NB4 (cell line): ENCODE measurements around the gene ZDHHC11.
"Not testable (repeated sequence)": the region's sequence is repeated elsewhere in the genome, so short reads cannot be mapped to it uniquely, and the experiment has no call there.

Experiments used
- DNase-seq: peaks from one replicate; pipeline ENCODE4 v3.0.0; 2010; ENCODE audit warnings: low read depth
- H3K4me3 ChIP-seq: one replicate; pipeline ENCODE4 v1.5.1; 2011; ENCODE audit warnings: mild to moderate bottlenecking, low read depth, low read length, moderate library complexity
- MYC ChIP-seq: IDR thresholded peaks from 2 replicates; pipeline ENCODE4 v1.6.1; 2011; ENCODE audit warnings: low read depth, low read length
- POLR2A ChIP-seq: IDR thresholded peaks from 2 replicates; pipeline ENCODE4 v1.6.1; 2011; ENCODE audit warnings: mild to moderate bottlenecking; ENCODE audit not compliant: insufficient read length; ENCODE audit errors: extremely low read depth
- TF ChIP-seq, protein P1 (sequence below): IDR thresholded peaks from 2 replicates; pipeline ENCODE4 v1.6.1; 2011; ENCODE audit warnings: low read depth, low read length
- TF ChIP-seq, protein P2 (sequence below): IDR thresholded peaks from one replicate; pipeline ENCODE4 v1.5.1; 2012; ENCODE audit warnings: low read depth, low read length

The ZDHHC11 gene

GRCh38 chr5:854217-854616, 3.4 kb upstream of the ZDHHC11 start:
- no peak for DNase-seq
- TF ChIP-seq MYC (no peak), POLR2A (no peak)
- TF ChIP-seq, protein P1, sequence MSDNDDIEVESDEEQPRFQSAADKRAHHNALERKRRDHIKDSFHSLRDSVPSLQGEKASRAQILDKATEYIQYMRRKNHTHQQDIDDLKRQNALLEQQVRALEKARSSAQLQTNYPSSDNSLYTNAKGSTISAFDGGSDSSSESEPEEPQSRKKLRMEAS = no peak
- TF ChIP-seq, protein P2, sequence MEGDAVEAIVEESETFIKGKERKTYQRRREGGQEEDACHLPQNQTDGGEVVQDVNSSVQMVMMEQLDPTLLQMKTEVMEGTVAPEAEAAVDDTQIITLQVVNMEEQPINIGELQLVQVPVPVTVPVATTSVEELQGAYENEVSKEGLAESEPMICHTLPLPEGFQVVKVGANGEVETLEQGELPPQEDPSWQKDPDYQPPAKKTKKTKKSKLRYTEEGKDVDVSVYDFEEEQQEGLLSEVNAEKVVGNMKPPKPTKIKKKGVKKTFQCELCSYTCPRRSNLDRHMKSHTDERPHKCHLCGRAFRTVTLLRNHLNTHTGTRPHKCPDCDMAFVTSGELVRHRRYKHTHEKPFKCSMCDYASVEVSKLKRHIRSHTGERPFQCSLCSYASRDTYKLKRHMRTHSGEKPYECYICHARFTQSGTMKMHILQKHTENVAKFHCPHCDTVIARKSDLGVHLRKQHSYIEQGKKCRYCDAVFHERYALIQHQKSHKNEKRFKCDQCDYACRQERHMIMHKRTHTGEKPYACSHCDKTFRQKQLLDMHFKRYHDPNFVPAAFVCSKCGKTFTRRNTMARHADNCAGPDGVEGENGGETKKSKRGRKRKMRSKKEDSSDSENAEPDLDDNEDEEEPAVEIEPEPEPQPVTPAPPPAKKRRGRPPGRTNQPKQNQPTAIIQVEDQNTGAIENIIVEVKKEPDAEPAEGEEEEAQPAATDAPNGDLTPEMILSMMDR = no peak
- no peak overlapping the region for H3K4me3 ChIP-seq

DNA sequence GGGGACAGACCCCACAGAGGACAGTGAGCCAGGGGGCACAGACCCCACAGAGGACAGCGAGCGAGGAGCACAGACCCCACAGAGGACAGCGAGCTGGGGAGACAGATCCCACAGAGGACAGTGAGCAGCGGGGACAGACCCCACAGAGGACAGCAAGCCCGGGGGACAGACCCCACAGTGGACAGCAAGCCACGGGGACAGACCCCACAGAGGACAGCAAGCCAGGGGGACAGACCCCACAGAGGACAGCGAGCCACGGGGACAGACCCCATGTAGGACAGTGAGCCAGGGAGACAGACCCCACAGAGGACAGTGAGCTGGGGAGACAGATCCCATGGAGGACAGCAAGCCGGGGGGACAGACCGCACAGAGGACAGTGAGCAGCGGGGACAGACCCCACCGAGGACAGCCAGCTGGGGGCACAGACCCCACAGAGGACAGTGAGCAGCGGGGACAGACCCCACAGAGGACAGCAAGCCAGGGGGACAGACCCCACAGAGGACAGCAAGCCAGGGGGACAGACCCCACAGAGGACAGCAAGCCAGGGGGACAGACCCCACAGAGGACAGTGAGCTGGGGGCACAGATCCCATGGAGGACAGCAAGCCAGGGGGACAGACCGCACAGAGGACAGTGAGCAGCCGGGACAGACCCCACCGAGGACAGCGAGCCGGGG, 2.8 kb upstream of the ZDHHC11 start:
- not testable (repeated sequence) for DNase-seq, H3K4me3 ChIP-seq

DNA sequence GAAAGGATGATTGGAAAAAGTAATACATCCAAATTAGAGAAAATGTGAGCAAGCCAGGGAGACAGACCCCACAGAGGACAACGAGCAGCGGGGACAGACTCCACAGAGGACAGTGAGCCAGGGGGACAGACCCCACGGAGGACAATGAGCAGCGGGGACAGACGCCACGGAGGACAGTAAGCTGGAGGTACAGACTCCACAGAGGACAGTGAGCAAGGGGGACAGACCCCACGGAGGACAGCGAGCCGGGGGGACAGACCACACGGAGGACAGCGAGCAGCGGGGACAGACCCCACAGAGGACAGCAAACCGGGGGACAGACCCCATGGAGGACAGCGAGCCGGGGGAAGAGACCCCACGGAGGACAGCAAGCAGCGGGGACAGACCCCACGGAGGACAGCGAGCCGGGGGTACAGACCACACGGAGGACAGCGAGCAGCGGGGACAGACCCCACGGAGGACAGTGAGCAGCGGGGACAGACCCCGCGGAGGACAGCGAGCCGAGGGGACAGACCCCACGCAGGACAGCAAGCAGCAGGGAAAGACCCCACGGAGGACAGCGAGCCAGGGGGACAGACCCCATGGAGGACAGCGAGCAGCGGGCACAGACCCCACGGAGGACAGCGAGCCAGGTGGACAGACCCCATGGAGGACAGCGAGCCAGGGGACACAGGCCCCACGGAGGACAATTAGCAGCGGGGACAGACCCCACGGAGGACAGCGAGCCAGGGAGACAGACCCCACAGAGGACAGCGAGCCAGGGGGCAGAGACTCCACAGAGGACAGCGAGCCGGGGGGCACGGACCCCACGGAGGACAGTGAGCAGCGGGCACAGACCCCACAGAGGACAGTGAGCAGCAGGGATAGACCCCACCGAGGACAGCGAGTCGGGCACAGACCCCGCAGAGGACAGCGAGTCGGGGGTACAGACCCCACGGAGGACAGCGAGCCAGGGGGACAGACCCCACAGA, 1.9 kb upstream of the ZDHHC11 start:
- H3K4me3 ChIP-seq = no peak overlapping the region
- TF ChIP-seq, protein P1 = no peak
- TF ChIP-seq, protein P2 = no peak
- TF ChIP-seq MYC = no peak
- TF ChIP-seq POLR2A = no peak
- DNase-seq = no peak

DNA sequence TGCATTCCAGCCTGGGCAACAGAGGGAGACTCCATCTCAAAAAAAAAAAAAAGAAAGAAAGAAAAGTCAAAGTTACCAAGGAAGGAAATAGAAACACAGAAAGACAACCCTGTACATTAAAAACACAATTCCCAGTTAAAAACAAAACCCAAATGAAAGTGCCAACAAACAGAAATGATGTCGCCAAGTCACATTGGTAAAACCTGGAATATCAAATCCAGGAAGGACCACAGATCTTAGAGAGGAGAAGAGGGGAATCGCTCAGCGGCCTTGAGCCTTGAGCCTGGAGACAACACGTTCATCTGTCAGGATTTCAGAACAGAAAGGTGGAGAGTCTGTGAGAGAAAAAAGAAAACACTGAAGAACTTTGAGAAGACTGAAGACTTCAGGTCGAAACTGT, 1.2 kb upstream of the ZDHHC11 start:
- DNase-seq = no peak
- TF ChIP-seq, protein P1 = no peak
- TF ChIP-seq POLR2A (no peak), MYC (no peak)
- TF ChIP-seq, protein P2 = no peak

GRCh38 chr5:851553-851952, 767 bp upstream of the ZDHHC11 start:
- DNase-seq = no peak
- no peak for TF ChIP-seq POLR2A
- TF ChIP-seq, protein P2 = no peak
- TF ChIP-seq, protein P1 = no peak
- no peak for TF ChIP-seq MYC
- H3K4me3 ChIP-seq = no peak overlapping the region

More for the DNA sequence above, 1.2 kb upstream of the ZDHHC11 start:
- no peak overlapping the region for H3K4me3 ChIP-seq

DNA sequence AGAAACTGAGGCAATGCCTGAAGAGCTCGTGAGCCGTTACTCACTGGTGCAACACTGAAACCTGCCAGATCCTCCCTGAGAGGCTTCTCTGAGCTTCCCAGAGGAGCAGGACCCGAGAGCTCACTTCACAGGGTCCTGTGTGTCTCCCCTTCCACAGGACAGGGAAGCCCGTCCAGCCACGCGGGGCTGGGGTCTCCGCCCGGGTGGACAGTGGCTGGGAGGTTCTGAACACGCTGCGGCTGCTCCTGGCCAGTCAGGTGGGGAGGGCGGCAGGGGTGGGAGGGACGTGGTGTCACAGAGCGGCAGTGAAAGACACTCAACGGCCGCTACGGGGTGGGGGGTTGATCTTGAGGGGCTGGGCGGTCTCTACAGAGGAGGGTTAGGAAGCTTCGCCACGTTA, 290 bp upstream of the ZDHHC11 start:
- H3K4me3 ChIP-seq = no peak overlapping the region
- DNase-seq = no peak

More for the DNA sequence above, 290 bp upstream of the ZDHHC11 start:
- TF ChIP-seq, protein P2 = no peak
- TF ChIP-seq, protein P1 = no peak
- TF ChIP-seq MYC (no peak), POLR2A (no peak)
